ENCODE measurements around the gene AHDC1. TPM values are rescaled to one million over a fixed set of nuclear protein-coding genes. Genes with fewer than 3 reads are reported as not detected.

Gene AHDC1
- total and polyA plus RNA-seq, 2 of the 13 experiments (the other 11 are each of a cell fraction or from before 2014, with no cell fraction given), result 1.0 to 2.7 TPM

- TF ChIP-seq ZNF136 (CRISPR knock-in tag; IDR thresholded peaks at IDR 0.05; ENCODE audit: low read depth) (no peak), HNRNPLL (IDR thresholded peaks at IDR 0.05; ENCODE audit: low read depth, low read length, poor library complexity, severe bottlenecking) (no peak), POGZ (CRISPR knock-in tag; IDR thresholded peaks at IDR 0.05) (no peak), HMGXB4 (CRISPR knock-in tag; IDR thresholded peaks at IDR 0.05; ENCODE audit: borderline replicate concordance in 1 of 2, low read depth in 1 of 2) (peak in 1 of 2 experiments; percentile 39; a peak in 1 of 4 replicates), ZBED4 (CRISPR knock-in tag; IDR thresholded peaks at IDR 0.05; ENCODE audit: borderline replicate concordance) (no peak), NFIC (IDR thresholded peaks at IDR 0.05; ENCODE audit: low read length) (no peak), SNAI1 (CRISPR knock-in tag; IDR thresholded peaks at IDR 0.05; ENCODE audit: borderline replicate concordance) (no peak), ZMAT3 (CRISPR knock-in tag; conservative IDR thresholded peaks at IDR 0.05) (no peak), CREB3 (CRISPR knock-in tag; IDR thresholded peaks at IDR 0.05) (no peak), ZNF143 (CRISPR knock-in tag; IDR thresholded peaks at IDR 0.05) (peak; percentile 88), ZNF713 (CRISPR knock-in tag; IDR thresholded peaks at IDR 0.05) (no peak), BRD4 (CRISPR knock-in tag; IDR thresholded peaks at IDR 0.05) (no peak), ZNF703 (CRISPR knock-in tag; IDR thresholded peaks at IDR 0.05; ENCODE audit: borderline replicate concordance) (no peak), ATF5 (CRISPR knock-in tag; IDR thresholded peaks at IDR 0.05; ENCODE audit: low read depth) (no peak), ZNF816 (CRISPR knock-in tag; IDR thresholded peaks at IDR 0.05; ENCODE audit: borderline replicate concordance) (no peak), PRPF4 (IDR thresholded peaks at IDR 0.05; ENCODE audit: low read depth, low read length, poor library complexity, severe bottlenecking) (no peak), ATF1 (CRISPR knock-in tag; IDR thresholded peaks at IDR 0.05) (no peak), CSRNP2 (CRISPR knock-in tag; conservative IDR thresholded peaks at IDR 0.05; ENCODE audit: low read depth) (no peak), AGO2 (optimal IDR thresholded peaks at IDR 0.05; ENCODE audit: low read depth, low read length) (no peak), HMG20A (CRISPR knock-in tag; IDR thresholded peaks at IDR 0.05; ENCODE audit: borderline replicate concordance) (no peak)
Measured at GRCh38 chr1:27603681-27604578, at the start of gene AHDC1 (continued).

Data from HepG2 (cell line).